SU-DHL-6 (cell line): ENCODE data around the gene CEBPG.

Experiments used
- H2AFZ ChIP-seq: fragments of 200-600 bp; sonication (generic); 2 replicates; pipeline ENCODE4 v1.6.1; 2014; ENCODE audit warnings: low read depth, mild to moderate bottlenecking, moderate library complexity, mixed read lengths, antibody characterized with exemption, low read length; ENCODE audit not compliant: severe bottlenecking
- H3F3A ChIP-seq: fragments of 200-600 bp; shearing (Covaris generic); 2 replicates; pipeline ENCODE4 v1.6.0; 2016; ENCODE audit warnings: antibody characterized with exemption, mild to moderate bottlenecking; ENCODE audit not compliant: insufficient read depth
- H3K27ac ChIP-seq: fragments of 200-600 bp; sonication (generic); 2 replicates; pipeline ENCODE4 v1.5.1; 2016; ENCODE audit warnings: low read depth, mild to moderate bottlenecking, low read length, moderate library complexity, mixed read lengths
- H3K27me3 ChIP-seq: fragments of 200-600 bp; sonication (generic), shearing (Covaris generic); 2 replicates; pipeline ENCODE4 v1.6.0; 2014; ENCODE audit warnings: mild to moderate bottlenecking, low read length
- H3K36me3 ChIP-seq: fragments of 200-600 bp; sonication (generic); 2 replicates; pipeline ENCODE4 v1.6.1; 2014; ENCODE audit warnings: mild to moderate bottlenecking, low read length, mixed read lengths
- H3K4me2 ChIP-seq: fragments of 300-600, 200-600 bp; shearing (Covaris generic), sonication (generic); 2 replicates; pipeline ENCODE4 v1.6.0; 2014; ENCODE audit warnings: low read length, low read depth, mild to moderate bottlenecking; ENCODE audit not compliant: poor library complexity, severe bottlenecking
- H3K4me3 ChIP-seq: fragments of 200-600 bp; sonication (generic); 2 replicates; pipeline ENCODE4 v1.5.1; 2014; ENCODE audit warnings: antibody characterized with exemption, low read length, mild to moderate bottlenecking, mixed read lengths; ENCODE audit not compliant: insufficient read depth, poor library complexity, severe bottlenecking
- H3K79me2 ChIP-seq: fragments of 200-600 bp; sonication (generic); 2 replicates; pipeline ENCODE4 v1.6.1; 2014; ENCODE audit warnings: mild to moderate bottlenecking, low read length, moderate library complexity; ENCODE audit not compliant: insufficient read depth
- H3K9ac ChIP-seq: fragments of 200-600 bp; sonication (generic); 2 replicates; pipeline ENCODE4 v1.7.0; 2014; ENCODE audit warnings: mild to moderate bottlenecking, low read length
- H3K9me2 ChIP-seq: fragments of 200-600 bp; sonication (generic); replicated peaks from 2 replicates; pipeline ENCODE4 v1.6.1; 2014; ENCODE audit warnings: low read length; ENCODE audit not compliant: insufficient read depth
- H3K9me3 ChIP-seq: fragments of 200-600 bp; sonication (generic); 2 replicates; pipeline ENCODE4 v1.6.1; 2014; ENCODE audit warnings: low read length, mixed read lengths; ENCODE audit not compliant: insufficient read depth
- H4K20me1 ChIP-seq: fragments of 200-600 bp; sonication (generic); 2 replicates; pipeline ENCODE4 v1.6.1; 2014; ENCODE audit warnings: low read depth, mild to moderate bottlenecking, antibody characterized with exemption, low read length, moderate library complexity, mixed read lengths
- EZH2phosphoT487 ChIP-seq: fragments of 200-600 bp; sonication (generic), shearing (Covaris generic); conservative IDR thresholded peaks from 2 replicates; pipeline ENCODE4 v1.6.1; 2018; ENCODE audit warnings: mild to moderate bottlenecking, antibody characterized with exemption, low read length, moderate library complexity, mixed read lengths
- TF ChIP-seq, protein P1 (sequence below): fragments of 200-600 bp; sonication (generic); IDR thresholded peaks from one replicate; pipeline ENCODE4 v1.5.1; 2017; ENCODE audit warnings: antibody characterized with exemption, mild to moderate bottlenecking, low read length, moderate library complexity; ENCODE audit not compliant: insufficient read depth, poor library complexity, severe bottlenecking

The CEBPG gene

DNA sequence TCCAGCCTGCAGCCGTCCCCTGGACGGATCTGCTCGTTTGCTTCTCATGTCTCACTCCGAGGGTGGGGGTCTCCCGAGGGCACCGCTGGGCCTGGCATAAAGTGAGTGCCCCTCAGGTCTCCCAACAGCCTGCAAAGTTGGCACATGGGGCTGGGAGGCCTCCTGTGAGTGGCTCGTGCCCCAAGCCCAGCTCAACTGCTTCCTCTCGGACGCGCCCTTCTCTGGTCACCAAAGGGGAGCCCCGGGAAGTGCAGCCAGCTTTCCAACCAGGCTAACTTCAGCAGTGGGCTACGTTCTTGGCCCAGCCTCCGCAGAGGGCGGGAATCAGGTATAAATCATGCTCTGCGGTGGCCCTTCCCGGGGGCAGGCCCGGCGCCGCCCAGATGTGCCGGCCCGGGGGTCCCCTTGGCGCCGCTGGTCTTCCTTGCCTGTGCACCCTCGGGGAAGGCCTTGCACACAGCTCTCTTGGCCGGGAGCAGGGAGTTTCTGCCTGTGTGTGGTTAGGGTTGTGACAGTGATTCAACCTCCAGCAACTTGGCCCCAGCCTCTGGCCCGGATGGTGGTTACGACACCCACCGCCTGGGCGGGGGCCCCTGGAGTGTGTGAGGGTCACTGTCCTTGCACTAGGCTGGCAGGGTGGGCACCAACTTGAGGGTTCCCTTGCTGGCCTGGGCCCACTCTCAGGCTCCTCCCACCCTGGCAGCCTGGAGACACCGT, 20.7 kb downstream of the CEBPG start:
- H3F3A ChIP-seq, result no peaks in the 10 kb centered on the region
- no peak overlapping the region for H3K9ac ChIP-seq
- no peaks in the 10 kb centered on the region for H3K9me3 ChIP-seq
- H4K20me1 ChIP-seq, result no peaks in the 10 kb centered on the region
- no peaks in the 10 kb centered on the region for H3K36me3 ChIP-seq
- H3K27ac ChIP-seq, result no peak overlapping the region
- H3K4me2 ChIP-seq, result no peak overlapping the region
- H3K27me3 ChIP-seq, result no peaks in the 10 kb centered on the region
- TF ChIP-seq, protein P1, sequence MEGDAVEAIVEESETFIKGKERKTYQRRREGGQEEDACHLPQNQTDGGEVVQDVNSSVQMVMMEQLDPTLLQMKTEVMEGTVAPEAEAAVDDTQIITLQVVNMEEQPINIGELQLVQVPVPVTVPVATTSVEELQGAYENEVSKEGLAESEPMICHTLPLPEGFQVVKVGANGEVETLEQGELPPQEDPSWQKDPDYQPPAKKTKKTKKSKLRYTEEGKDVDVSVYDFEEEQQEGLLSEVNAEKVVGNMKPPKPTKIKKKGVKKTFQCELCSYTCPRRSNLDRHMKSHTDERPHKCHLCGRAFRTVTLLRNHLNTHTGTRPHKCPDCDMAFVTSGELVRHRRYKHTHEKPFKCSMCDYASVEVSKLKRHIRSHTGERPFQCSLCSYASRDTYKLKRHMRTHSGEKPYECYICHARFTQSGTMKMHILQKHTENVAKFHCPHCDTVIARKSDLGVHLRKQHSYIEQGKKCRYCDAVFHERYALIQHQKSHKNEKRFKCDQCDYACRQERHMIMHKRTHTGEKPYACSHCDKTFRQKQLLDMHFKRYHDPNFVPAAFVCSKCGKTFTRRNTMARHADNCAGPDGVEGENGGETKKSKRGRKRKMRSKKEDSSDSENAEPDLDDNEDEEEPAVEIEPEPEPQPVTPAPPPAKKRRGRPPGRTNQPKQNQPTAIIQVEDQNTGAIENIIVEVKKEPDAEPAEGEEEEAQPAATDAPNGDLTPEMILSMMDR, result no peak
- no peak for TF ChIP-seq EZH2phosphoT487
- H3K9me2 ChIP-seq, result no peaks in the 10 kb centered on the region
- H2AFZ ChIP-seq, result no peak overlapping the region
- no peak overlapping the region for H3K4me3 ChIP-seq
- H3K79me2 ChIP-seq, result no peaks in the 10 kb centered on the region

DNA sequence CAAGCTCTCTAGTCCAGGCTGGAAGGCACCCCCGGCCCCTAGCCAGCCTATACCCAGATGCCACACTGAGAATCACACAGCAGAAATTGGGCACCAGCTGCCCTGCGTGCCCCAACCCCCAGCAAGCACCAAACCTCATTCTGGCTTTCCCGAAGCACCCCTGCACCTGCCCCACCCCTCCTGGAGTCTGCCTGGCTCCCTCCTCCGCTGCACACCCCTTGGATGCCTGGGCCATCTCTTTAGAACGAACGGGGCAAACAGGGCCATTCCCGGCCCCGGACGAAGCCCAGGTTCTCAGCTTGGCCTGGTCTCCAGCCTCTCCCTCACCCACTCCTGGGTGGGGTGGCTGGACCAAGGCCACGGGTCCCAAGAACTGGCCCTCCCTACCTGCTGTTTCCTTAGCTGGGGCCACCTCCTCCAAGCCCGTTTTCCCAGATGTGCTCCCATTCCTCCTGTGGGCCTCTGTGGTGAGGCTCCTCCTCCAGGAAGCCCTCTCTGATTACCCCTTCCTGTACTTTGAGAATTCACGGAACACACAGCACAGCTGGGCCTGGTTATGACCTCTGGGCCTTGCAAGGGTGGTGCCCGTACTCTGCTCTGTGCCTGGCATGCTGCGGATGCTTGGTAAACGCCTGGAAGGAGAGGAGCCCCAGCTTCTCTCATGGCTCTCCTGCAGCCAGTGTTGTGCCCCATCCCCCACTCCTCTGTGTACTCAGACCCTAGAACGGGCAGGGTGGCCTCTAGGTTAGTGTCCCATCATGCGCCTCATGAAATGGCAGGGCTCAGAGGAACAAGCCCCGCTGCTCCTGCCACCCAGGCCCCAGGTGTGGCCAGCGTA, 21.4 kb downstream of the CEBPG start:
- Histone ChIP-seq H3K9me3 (no peaks in the 10 kb centered on the region), H3K27ac (no peak overlapping the region), H3K36me3 (no peaks in the 10 kb centered on the region), H3K4me2 (no peak overlapping the region), H3K9ac (no peak overlapping the region), H3K79me2 (no peaks in the 10 kb centered on the region), H3K4me3 (no peak overlapping the region), H3K27me3 (no peaks in the 10 kb centered on the region), H3K9me2 (no peaks in the 10 kb centered on the region), H4K20me1 (no peaks in the 10 kb centered on the region), H2AFZ (no peak overlapping the region), H3F3A (no peaks in the 10 kb centered on the region)
- no peak for TF ChIP-seq EZH2phosphoT487
- TF ChIP-seq, protein P1, result no peak

DNA sequence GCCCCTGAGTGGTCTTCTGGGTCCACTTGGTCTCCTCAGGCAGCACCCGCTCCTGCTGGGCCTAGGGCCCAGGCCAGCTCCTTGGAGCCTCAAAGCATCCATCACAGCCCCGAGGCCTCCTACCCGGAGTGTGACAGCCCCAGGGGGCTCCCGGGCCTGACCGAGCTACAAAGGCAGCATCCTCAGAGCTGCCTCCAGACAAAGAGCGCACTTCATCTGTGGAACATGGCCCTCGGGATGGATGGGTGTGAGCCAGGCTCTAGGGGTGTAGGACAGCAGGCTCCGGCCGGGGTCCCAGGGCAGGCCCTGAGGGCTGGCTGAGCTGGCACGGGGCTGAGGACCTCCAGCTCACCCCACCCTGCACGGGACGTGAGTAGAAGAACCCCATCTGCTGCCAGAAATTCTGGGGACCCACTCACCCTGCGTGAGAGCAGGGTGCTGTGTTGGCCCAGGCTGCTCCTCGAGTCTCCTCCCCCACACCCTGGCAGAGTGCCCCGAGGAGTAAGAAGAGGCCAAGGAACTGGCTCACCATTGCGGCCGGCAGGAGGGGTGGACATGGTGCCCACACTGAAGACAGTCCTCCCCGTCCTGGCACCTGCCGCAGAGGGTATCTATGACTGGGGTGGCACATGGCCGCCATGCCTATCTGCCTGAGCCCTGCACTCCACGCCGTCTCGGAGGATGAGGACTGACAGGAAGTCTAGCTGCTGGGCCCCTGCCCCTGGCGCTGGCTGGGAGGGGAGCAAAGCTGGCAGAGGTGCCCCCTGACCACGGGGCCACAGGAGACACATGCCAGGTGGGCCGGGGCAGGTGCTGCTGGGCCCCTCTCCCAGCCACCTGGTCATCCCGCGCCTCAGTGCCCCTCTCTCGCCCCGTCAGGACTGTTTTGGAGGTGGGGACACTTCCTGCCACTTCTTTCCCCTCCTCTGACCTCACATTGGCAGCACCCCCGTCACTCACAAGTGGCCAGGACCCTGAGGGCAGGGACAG, 22.3 kb downstream of the CEBPG start:
- Histone ChIP-seq H2AFZ (no peak overlapping the region), H3K9me2 (no peaks in the 10 kb centered on the region), H3K27ac (no peak overlapping the region), H3K9me3 (no peaks in the 10 kb centered on the region), H3K27me3 (no peaks in the 10 kb centered on the region), H3K79me2 (no peaks in the 10 kb centered on the region), H3F3A (no peaks in the 10 kb centered on the region), H3K9ac (no peak overlapping the region), H3K4me2 (no peak overlapping the region), H4K20me1 (no peaks in the 10 kb centered on the region), H3K4me3 (no peak overlapping the region), H3K36me3 (no peaks in the 10 kb centered on the region)
- no peak for TF ChIP-seq EZH2phosphoT487
